ENCODE results near the gene SLC26A6.

The SLC26A6 gene

GRCh38 chr3:48598323-48599076 is 36.8 kb downstream of the SLC26A6 start:
- FAIRE-seq, result no peak

GRCh38 chr3:48597408-48597800 is 37.9 kb downstream of the SLC26A6 start:
- no peak for FAIRE-seq

GRCh38 chr3:48596676-48597407 is 38.4 kb downstream of the SLC26A6 start:
- FAIRE-seq, result no peak

GRCh38 chr3:48596157-48596556 is 39.1 kb downstream of the SLC26A6 start:
- no peak for FAIRE-seq

GRCh38 chr3:48595526-48596121 is 39.6 kb downstream of the SLC26A6 start:
- FAIRE-seq, result no peak

GRCh38 chr3:48595075-48595525 is 40.2 kb downstream of the SLC26A6 start, which contains the start of gene COL7A1:
Gene COL7A1 (minus strand): TSS chr3:48595329. CDS start chr3:48595159, 170 bp downstream.
- FAIRE-seq, result no peak

- FAIRE-seq, result no peak
Measured at GRCh38 chr3:48594417-48595049, 40.7 kb downstream of the SLC26A6 start.

- no peak for FAIRE-seq
Measured at GRCh38 chr3:48593337-48593736, 41.9 kb downstream of the SLC26A6 start.

GRCh38 chr3:48592519-48593087 is 42.7 kb downstream of the SLC26A6 start:
- no peak for FAIRE-seq

GRCh38 chr3:48591886-48592518 is 43.3 kb downstream of the SLC26A6 start:
- no peak for FAIRE-seq

GRCh38 chr3:48591436-48591835 is 43.8 kb downstream of the SLC26A6 start:
- no peak for FAIRE-seq

GRCh38 chr3:48588230-48588629 is 47.0 kb downstream of the SLC26A6 start:
- FAIRE-seq, result no peak

GRCh38 chr3:48587686-48588085 is 47.6 kb downstream of the SLC26A6 start:
- no peak for FAIRE-seq

- no peak for FAIRE-seq
Measured at GRCh38 chr3:48585411-48585810, 49.9 kb downstream of the SLC26A6 start.

GRCh38 chr3:48584836-48585235 is 50.4 kb downstream of the SLC26A6 start:
- FAIRE-seq, result no peak

- no peak for FAIRE-seq
Measured at GRCh38 chr3:48581621-48582481, 53.4 kb downstream of the SLC26A6 start.

- no peak for FAIRE-seq
Measured at GRCh38 chr3:48576647-48577046, 58.6 kb downstream of the SLC26A6 start.
